Uterus (tissue), 4 donors: ENCODE measurements around the gene ABCC4. TPM values are rescaled to one million over a fixed set of nuclear protein-coding genes. Genes with fewer than 3 reads are reported as not detected.
"Not testable (repeated sequence)": the region's sequence is repeated elsewhere in the genome, so short reads cannot be mapped to it uniquely, and the experiment has no call there.

Experiments
- DNase-seq, 2 donors: peaks; one replicate each; pipeline ENCODE4 v3.0.0-alpha.2; 2019 to 2020
- H3K27ac ChIP-seq, 2 donors: fragments of 200-600 bp; sonication (generic); 1 replicate in 1 of 2; 2 replicates in 1 of 2; pipeline ENCODE4 v1.5.1; 2016 to 2018
- H3K27me3 ChIP-seq, 2 donors: fragments of 200-600 bp; sonication (generic); one replicate each; pipeline ENCODE4 v1.5.1; 2018 to 2019; ENCODE audit warnings: control low read depth in 1 of 2
- H3K36me3 ChIP-seq, 2 donors: fragments of 200-600 bp; sonication (generic); one replicate each; pipeline ENCODE4 v1.5.1; 2019; ENCODE audit warnings: control low read depth in 1 of 2
- H3K4me1 ChIP-seq, 2 donors: fragments of 200-600 bp; sonication (generic); one replicate each; pipeline ENCODE4 v1.5.1; 2018 to 2019; ENCODE audit warnings: control low read depth in 1 of 2
- H3K4me3 ChIP-seq, 2 donors: fragments of 200-600 bp; sonication (generic); 1 replicate in 1 of 2; 2 replicates in 1 of 2; pipeline ENCODE4 v1.5.1; 2018 to 2019; ENCODE audit warnings: mild to moderate bottlenecking in 1 of 2
- H3K9me3 ChIP-seq, 2 donors: fragments of 200-600 bp; sonication (generic); one replicate each; pipeline ENCODE4 v1.5.1; 2019; ENCODE audit warnings: control low read depth in 1 of 2
- POLR2A ChIP-seq, 2 donors: fragments of 450-650 bp; IDR thresholded peaks; one replicate each; pipeline ENCODE4 v1.6.1; 2016; ENCODE audit warnings: antibody characterized with exemption in 2 of 2, mild to moderate bottlenecking in 1 of 2, moderate library complexity in 1 of 2
- intact Hi-C: fragments of 100-400 bp; cut with DNase I; formaldehyde crosslinking; loops from one replicate; pipeline ENCODE4 v1.15.1; 2023; ENCODE audit warnings: low total_unique reads
- total RNA-seq, 4 donors: library from RNA; depleted of rRNA in 3 of 4; stranded (reverse); fragments of >200 nt in 3 of 4; gene quantifications; one replicate each; pipeline versions ENCODE4 v1.1.0 to v1.2.4, GENCODE V29; 2014 to 2023
- TF ChIP-seq, protein P1 (sequence below), 4 experiments: fragments of 200-600 bp in 2 of 4; fragments of 450-650 bp in 2 of 4; sonication (generic) in 2 of 4; IDR thresholded peaks; one replicate each; pipeline ENCODE4 v1.5.1; 2016 to 2019; ENCODE audit warnings: antibody characterized with exemption in 4 of 4, mild to moderate bottlenecking in 2 of 4, moderate library complexity in 1 of 4
- donor health status: DM: yes; HTN: yes; CAD: no.

ABCC4 gene
- total RNA-seq, 4 donors from 2014 or later = 13.8 to 37.7 (median 25.3) TPM

DNA sequence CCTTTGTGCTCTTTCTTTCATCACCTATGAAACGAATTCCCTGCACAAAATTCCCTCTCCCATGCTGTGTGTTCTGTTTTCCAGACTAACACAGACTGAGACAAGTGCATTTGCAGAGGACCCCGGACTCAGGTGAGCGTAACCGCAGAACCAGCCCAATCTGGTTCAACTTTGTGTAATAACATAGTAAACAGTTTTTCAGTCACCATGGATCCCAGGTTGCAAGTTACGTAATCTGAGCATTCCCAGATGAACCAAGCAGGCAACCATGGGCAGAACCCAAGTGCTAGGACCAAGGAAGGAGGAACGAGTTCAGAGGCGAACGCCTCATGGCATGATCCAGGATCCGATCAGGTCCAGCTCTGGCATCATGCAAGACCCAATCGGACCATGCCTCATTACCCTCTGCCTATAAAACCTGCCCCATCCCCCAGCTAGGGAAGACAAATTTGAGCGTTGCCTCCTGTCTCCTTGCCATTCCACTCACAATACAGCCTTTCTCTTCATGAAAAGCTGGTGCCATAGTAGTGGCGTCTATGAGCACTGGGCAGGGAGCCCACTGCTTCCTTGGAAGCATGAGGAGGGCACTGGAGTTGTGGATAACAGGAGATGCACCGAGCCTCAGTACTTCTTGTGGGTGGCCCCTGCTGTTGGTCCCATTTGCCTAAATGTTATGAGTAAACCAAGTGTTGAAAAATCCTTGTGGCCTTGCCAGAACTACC, 107.6 kb downstream of the ABCC4 start:
- TF ChIP-seq, protein P1, sequence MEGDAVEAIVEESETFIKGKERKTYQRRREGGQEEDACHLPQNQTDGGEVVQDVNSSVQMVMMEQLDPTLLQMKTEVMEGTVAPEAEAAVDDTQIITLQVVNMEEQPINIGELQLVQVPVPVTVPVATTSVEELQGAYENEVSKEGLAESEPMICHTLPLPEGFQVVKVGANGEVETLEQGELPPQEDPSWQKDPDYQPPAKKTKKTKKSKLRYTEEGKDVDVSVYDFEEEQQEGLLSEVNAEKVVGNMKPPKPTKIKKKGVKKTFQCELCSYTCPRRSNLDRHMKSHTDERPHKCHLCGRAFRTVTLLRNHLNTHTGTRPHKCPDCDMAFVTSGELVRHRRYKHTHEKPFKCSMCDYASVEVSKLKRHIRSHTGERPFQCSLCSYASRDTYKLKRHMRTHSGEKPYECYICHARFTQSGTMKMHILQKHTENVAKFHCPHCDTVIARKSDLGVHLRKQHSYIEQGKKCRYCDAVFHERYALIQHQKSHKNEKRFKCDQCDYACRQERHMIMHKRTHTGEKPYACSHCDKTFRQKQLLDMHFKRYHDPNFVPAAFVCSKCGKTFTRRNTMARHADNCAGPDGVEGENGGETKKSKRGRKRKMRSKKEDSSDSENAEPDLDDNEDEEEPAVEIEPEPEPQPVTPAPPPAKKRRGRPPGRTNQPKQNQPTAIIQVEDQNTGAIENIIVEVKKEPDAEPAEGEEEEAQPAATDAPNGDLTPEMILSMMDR (IDR thresholded peaks at IDR 0.05) = no peak
- TF ChIP-seq POLR2A (IDR thresholded peaks at IDR 0.05) = no peak
- Histone ChIP-seq H3K4me1 (no peaks in the 10 kb centered on the region), H3K4me3 (no peak overlapping the region), H3K27ac (no peak overlapping the region), H3K27me3 (no peaks in the 10 kb centered on the region), H3K36me3 (no peaks in the 10 kb centered on the region), H3K9me3 (no peaks in the 10 kb centered on the region)
- intact Hi-C loops = loop anchor here (5.0 kb wide), 1 partner anchor 209 kb away; no protein-coding TSS in a partner anchor
- DNase-seq = no peak

DNA sequence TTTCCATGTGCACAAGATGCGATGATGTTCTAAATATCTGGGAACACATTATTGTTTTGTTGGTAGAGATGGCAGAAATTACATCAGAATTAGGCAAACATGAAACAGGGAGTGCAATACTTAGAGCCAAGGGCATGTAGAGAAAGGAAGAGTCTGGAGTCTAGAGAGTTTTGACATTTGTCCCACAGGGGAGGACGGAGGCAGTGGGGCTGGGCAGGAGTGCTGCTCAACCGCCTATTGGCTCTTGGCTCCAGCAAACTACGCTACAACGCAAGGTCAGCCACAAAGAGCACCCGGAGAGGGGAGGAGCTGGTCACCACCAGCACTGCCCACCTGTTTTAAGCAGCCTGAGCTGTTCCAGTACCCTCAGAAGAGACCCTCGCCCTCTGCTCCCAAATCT, 108.3 kb downstream of the ABCC4 start:
- Histone ChIP-seq H3K9me3 (no peaks in the 10 kb centered on the region), H3K4me3 (no peak overlapping the region), H3K27me3 (no peaks in the 10 kb centered on the region), H3K27ac (no peak overlapping the region), H3K36me3 (no peaks in the 10 kb centered on the region), H3K4me1 (no peaks in the 10 kb centered on the region)
- no peak for DNase-seq
- intact Hi-C loops = loop anchor here (5.0 kb wide), 1 partner anchor 209 kb away; no protein-coding TSS in a partner anchor
- TF ChIP-seq, protein P1 (IDR thresholded peaks at IDR 0.05) = no peak
- no peak for TF ChIP-seq POLR2A (IDR thresholded peaks at IDR 0.05)

DNA sequence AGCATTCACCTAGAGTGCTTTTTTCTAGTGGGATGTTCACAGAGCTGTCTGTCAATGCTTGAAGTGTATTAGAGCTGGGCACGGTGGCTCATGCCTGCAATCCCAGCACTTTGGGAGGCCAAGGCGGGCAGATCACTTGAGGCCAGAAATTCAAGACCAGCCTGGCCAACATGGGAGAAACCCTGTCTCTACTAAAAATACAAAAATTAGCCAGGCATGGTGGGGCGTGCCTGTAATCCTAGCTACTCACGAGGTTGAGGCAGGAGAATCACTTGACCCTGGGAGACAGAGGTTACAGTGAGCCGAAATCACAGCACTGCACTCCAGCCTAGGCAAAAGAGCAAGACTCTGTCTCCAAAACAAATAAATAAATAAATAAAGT, 108.7 kb downstream of the ABCC4 start:
- DNase-seq, H3K9me3 ChIP-seq, H3K27me3 ChIP-seq, H3K36me3 ChIP-seq, H3K4me3 ChIP-seq, H3K4me1 ChIP-seq, H3K27ac ChIP-seq: not testable (repeated sequence)
- intact Hi-C loops = loop anchor here (5.0 kb wide), 1 partner anchor 210 kb away; no protein-coding TSS in a partner anchor

DNA sequence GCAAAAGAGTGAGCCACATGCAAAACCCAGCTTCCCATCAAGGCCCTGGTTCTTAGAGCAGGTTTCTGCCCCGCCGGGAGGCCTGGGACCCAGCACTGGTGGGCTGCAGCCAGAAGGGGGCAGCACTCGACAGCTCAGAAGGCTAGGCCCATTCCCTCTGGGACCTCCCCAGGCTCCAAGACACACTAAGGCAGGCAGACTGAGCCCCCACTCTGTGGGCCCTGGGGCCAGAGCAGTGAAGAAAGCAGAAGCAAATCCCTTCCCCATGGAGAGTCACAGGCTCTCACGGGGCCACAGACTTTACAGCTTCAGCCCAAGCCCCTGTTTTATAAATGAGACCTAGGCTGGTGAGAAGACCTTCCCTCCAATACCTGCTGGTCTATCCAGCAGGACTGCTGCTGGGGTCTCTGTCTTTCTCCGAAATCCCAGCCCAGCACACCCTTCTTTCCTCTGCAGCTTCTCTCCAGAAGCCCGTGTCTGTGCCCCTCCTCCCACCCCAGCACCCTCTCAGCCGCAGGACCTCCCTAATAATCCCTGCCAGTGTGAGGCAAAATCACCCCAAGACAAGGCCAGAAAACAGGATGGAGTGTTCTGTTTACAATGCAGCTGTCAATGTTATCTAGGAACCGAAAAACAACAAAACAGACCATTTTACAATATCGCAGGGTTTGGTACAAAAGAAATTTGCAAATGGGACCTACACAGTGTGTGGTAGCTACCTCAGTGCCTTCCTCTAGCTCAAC, 109.3 kb downstream of the ABCC4 start:
- peak; percentile 28 to 63 for DNase-seq

DNA sequence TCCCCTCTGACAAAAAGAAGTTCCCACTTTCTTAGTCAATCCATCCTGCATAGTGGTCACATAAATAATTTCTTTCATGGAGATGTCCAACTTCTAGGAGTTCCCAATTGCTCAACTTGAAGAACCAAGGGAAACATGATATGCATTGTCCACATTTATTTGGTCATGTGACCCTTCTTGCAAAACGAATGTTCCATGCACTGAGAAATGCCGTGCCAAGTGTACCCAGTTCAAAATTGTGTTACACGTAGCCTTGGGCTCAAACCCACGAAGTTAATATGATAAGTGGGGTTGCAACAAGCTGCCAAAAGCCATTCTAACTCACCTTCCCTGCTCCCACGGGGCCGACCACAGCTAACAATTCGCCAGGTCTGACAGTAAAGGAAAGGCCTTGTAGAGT, 113.1 kb downstream of the ABCC4 start:
- Histone ChIP-seq H3K36me3 (no peaks in the 10 kb centered on the region), H3K9me3 (no peaks in the 10 kb centered on the region), H3K4me3 (no peak overlapping the region), H3K27ac (no peak overlapping the region), H3K27me3 (no peaks in the 10 kb centered on the region), H3K4me1 (no peaks in the 10 kb centered on the region)
- TF ChIP-seq POLR2A (IDR thresholded peaks at IDR 0.05) = no peak
- TF ChIP-seq, protein P1 (IDR thresholded peaks at IDR 0.05) = no peak
- no peak for DNase-seq
- intact Hi-C loops = no loop called here

More for the DNA sequence above, 109.3 kb downstream of the ABCC4 start:
- Histone ChIP-seq H3K27ac (no peak overlapping the region), H3K4me3 (no peak overlapping the region), H3K27me3 (no peaks in the 10 kb centered on the region), H3K4me1 (no peaks in the 10 kb centered on the region), H3K9me3 (no peaks in the 10 kb centered on the region), H3K36me3 (no peaks in the 10 kb centered on the region)
- TF ChIP-seq, protein P1 (IDR thresholded peaks at IDR 0.05) = peak; percentile 47 to 67 (median 53)
- TF ChIP-seq POLR2A (IDR thresholded peaks at IDR 0.05) = no peak
- intact Hi-C loops = loop anchor here (5.0 kb wide), 1 partner anchor 210 kb away; no protein-coding TSS in a partner anchor
